ENCODE measurements around the gene GIGYF1.
"Not testable (repeated sequence)": the region's sequence is repeated elsewhere in the genome, so short reads cannot be mapped to it uniquely, and the experiment has no call there.

Gene GIGYF1

DNA sequence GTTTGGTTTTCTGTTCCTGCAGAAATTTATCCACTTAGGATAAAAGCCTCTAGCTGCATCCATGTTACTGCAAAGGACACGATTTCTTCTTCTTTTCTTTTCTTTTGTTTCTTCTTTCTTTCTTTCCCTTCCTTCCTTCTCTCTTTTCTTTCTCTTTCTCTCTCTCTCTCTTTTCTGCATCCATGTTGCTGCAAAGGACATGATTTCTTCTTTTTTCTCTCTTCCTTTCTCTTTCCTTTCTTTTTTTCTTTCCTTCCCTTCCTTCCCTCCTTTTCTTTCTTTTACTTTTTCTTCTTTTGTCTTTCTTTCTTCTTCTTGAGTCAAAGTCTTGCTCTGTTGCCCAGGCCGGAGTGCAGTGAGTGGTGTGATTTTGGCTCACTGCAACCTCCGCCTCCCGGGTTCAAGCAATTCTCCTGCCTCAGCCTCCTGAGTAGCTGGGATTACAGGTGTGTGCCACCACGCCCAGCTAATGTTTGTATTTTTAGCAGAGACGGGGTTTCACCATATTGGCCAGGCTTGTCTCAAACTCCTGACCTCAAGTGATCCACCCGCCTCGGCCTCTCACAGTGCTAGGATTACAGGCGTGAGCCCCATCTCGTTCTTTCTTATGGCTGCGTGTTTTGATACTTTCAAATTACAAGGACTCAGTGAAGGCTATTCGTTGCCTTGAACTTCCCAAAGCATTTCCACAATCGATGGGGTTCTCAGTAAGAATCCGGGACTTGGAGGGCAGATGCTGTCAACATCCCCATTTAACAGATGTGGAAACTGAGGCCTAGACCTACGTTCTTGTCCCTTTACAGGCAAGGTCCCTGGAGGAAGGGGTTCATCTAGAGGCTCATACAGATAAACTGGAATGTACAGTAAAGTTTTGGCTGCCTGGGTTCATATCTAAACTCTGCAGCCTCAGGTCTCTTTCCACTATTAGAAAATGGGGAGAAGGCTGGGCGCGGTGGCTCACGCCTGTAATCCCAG lies 22.4 kb downstream of the GIGYF1 start:
- DNase-seq (ENCODE audit: low spot score): no peak

DNA sequence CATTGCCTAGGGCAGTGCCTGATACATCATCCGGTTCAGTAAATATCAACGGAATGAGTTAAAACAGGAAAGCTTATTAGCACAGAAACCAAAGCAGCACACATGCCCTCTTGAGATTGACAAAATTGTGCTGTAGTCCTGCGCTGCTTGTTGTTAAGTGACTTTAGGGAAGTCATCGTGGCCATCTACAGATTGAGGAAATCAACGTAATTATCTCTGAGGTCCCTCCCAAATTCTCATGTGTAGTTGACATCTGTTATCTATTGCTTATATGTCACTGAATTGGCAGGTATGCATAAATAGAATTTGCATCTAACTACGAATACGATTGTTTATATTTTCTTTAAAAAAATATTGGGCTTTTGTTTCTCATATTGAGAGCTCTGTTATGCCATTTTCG lies 24.0 kb downstream of the GIGYF1 start:
- no peak for DNase-seq (ENCODE audit: low spot score)

DNA sequence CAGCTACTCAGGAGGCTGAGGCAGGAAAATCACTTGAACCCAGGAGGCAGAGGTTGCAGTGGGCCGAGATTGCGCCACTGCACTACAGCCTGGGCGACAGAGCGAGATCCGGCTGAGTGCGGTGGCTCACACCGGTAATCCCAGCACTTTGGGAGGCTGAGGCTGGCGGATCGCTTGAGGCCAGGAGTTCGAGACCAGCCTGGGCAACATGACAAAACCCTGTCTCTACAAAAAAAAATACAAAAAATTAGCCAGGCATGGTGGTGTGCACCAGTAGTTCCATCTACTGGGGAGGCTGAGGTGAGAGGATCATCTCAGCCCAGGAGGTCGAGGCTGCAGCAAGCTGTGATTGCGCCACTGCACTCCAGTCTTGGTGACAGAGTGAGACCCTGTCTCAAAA lies 24.9 kb downstream of the GIGYF1 start:
- DNase-seq (ENCODE audit: low spot score): not testable (repeated sequence)

- DNase-seq (ENCODE audit: low spot score): no peak
Observed at GRCh38 chr7:100668069-100668449, 26.0 kb downstream of the GIGYF1 start.

- DNase-seq (ENCODE audit: low spot score): no peak
Observed at GRCh38 chr7:100667331-100668068, 26.6 kb downstream of the GIGYF1 start.

GRCh38 chr7:100665168-100665726 lies 28.8 kb downstream of the GIGYF1 start:
- no peak for DNase-seq (ENCODE audit: low spot score)

DNA sequence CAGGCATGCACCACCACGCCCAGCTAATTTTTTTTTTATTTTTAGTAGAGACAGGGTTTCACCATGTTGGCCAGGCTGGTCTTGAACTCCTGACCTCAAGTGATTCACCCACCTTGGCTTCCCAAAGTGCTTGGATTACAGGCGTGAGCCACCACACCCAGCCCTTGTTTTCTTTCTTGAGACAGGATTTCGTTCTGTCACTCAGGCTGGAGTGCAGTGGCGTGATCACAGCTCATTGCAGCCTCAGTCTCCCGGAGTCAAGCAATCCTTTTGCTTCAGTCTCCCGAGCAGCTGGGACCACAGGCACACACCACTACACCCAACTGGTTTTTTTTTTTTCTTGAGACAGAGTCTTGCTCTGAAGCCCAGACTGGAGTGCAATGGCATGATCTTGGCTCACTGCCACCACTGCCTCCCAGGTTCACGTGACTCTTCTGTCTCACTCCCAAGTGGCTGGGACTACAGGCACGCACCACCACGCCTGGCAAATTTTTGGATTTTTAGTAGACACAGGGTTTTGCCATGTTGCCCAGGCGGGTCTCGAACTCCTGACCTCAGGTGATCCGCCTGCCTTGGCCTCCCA lies 31.8 kb downstream of the GIGYF1 start:
- DNase-seq (ENCODE audit: low spot score): not testable (repeated sequence)

DNA sequence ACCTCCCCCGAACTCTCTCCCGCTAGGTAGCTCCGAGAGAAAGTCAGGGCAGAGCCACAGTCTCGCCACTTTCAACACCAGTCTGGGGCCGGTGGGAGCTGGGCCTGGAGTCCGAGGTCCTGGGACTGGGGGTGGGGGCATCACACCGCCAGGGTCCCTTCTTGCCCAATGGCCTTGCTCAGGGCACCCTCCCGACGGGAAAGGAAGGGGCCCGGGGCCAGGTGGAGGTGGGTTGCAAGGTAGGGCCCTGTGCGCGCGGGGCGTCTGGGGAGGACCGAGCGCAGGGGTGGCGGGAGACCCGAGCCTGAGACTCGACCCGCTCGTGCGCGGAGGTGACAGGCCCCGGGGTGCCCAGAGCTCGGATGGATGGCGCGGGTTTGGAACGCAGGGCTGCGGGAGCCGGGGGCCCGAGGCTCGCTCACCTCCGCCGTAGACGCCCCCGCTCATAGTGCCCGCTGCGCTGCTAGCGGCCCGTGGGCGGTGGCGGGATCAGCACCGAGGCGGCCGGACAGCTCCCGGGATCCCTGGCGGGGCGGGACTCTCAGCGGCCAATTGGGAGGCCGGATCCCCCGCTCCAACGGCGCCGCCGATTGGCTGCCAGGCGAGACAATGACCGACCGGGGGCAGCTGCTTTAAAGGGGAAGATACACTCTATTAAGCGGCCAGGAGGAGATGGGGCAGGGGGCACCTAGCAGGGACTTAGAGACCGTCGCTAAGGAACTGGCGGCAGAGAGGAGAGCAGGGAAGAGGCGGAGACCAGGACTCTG lies 38.0 kb downstream of the GIGYF1 start, which contains the start of gene ACTL6B:
TSS of gene ACTL6B (minus strand) at position 541 of the 767 bp plus-strand sequence. CDS start at position 447, 94 bp downstream.
- no peak for DNase-seq (ENCODE audit: low spot score)

DNA sequence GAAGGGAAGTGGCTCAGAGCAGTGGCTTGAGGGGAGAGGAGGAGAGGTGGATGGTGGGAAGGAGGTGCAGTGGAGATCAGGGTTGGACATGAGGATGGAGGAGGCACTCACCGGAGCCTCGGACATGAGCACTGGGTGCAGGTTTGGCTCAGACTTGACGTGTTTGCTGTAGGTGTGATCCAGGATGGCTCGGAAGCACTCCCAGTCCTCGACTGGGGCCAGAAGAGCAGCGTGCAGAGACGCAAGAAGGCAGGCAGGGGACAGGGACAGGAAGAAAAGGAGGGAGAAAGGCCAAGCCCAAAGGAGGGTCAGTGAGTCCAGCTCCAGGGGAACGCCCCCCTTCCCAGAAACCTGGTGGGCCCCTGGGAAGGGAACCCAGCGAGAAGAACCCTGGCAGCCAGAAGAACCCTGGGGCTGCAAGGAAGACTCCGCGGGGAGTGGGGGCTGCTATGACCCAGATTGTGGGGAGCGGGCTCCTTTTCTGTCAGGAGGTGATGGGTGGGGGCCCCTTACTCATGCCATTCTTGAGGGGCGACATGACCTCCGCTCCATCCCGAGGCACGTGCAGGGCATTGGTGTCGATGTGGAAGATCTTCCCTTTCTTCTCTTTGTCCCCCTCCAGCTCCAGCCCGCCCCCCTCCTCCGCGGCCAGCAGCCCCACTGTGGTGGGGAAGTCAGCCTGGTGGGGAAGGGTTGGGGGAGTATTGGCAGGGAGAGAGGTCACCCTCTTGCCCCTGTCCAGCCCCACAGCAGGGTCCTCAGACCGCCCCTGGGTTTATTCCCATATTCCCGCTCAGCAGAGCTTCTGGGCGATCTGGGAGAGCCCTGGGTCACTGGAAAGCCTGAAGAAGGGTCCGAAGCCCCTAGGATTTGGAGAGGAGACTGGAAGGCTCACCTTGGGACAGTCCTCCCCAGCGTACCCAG lies 38.9 kb downstream of the GIGYF1 start:
- DNase-seq (ENCODE audit: low spot score): no peak

- DNase-seq (ENCODE audit: low spot score): no peak
Observed at GRCh38 chr7:100649826-100650565, 44.1 kb downstream of the GIGYF1 start.

DNA sequence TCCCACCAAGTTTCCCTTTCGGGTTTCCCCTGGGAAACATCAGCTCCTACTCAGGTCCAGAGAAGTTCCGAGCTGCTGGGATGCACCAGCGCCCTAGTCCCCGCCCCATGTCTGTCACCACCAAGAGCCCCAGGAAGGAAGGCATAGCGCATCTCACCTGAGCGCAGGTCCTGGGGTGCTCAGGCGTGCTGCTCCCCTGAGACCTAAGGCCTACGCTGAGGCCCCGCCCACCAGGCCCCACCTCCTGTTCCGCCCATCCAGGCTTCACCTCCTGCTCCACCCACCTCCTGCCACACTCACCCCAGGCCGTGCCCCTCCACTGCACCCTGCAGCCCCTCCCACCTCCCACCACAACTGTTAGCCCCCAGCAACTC lies 51.5 kb downstream of the GIGYF1 start:
- peak; percentile 76 for DNase-seq (ENCODE audit: low spot score)

DNA sequence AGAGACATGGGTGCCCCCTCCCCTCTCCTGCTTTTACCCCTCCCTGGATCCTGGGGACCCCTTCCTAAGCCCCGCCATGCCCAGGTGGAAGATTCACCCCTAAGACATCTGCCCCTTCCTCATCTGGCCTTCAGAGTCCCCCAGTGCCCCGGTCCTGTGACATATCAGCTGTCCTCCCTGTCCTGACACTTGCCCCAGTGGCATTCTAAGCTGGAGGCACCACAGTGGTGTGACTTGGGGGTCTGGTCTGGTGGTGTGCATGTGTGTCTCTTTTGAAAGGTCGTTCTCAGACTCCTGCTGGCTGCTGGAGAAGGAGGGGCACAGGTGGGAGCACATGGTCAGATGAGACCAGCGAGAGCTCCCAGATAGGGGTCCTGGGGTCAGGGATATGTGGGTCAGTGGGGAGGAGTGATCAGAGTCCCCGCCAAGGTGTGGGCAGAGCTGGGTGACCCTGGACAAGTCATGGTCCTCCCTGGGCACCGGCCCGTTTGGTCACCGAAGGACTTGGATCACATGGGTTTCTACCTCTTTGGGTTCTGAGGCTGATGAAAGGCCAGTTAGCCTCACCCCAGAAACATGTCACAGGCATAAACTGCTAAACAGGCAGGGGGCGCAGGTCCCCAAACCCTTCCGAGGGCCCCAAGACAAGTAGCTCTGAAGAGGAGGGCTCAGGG lies 52.1 kb downstream of the GIGYF1 start:
- no peak for DNase-seq (ENCODE audit: low spot score)

- DNase-seq (ENCODE audit: low spot score): no peak
Observed at GRCh38 chr7:100641463-100641859, 52.6 kb downstream of the GIGYF1 start, which contains the start of gene TFR2. TFR2 (minus strand) TSS chr7:100641552; CDS start chr7:100641509, 43 bp downstream.

- no peak for DNase-seq (ENCODE audit: low spot score)
Observed at GRCh38 chr7:100640517-100641440, 53.3 kb downstream of the GIGYF1 start.

DNA sequence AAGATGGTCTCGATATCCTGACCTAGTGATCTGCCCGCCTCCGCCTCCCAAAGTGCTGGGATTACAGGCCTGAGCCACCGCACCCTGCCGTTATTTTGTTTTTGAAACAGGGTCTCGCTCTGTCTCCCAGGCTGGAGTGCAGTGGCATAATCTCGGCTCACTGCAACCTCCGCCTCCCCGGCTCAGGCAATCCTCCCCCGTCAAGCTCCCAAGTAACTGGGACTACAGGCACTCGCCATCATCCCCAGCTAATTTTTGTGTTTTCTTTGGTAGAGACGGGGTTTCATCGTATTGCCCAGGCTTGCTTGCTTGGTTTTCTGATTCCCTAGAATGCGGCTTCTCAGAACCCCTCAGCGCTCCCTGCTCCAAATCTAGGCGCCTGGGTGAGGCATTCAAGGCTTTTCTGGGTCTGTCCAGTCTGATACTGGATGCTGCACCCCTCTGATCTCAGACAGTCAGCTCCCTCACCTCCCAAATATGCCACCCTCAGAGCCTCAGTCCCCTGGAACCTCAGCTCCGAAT lies 54.0 kb downstream of the GIGYF1 start:
- no peak for DNase-seq (ENCODE audit: low spot score)

- no peak for DNase-seq (ENCODE audit: low spot score)
Observed at GRCh38 chr7:100632951-100633717, 60.9 kb downstream of the GIGYF1 start.

GRCh38 chr7:100630066-100630465 lies 64.0 kb downstream of the GIGYF1 start:
- no peak for DNase-seq (ENCODE audit: low spot score)

Measured in NAMALWA (cell line).